Nephron progenitor cell (in vitro differentiated cells): ENCODE data around the gene P3H3.
A peak's percentile ranks its signal among the peaks of the same experiment; 100 is the strongest.

Source experiments
- DNase-seq: peaks from one replicate; pipeline ENCODE4 v3.0.0; 2021
- H3K27ac Mint-ChIP-seq: 2 replicates; pipeline ENCODE4 v1.8.0; 2021; ENCODE audit warnings: mild to moderate bottlenecking, moderate library complexity, mixed read lengths
- H3K27me3 Mint-ChIP-seq: 2 replicates; pipeline ENCODE4 v1.8.0; 2021; ENCODE audit warnings: mild to moderate bottlenecking, low read depth, mixed read lengths; ENCODE audit not compliant: poor library complexity
- H3K36me3 Mint-ChIP-seq: 2 replicates; pipeline ENCODE4 v1.8.0; 2021; ENCODE audit warnings: low read depth, mixed read lengths
- H3K4me1 Mint-ChIP-seq: 2 replicates; pipeline ENCODE4 v1.8.0; 2021; ENCODE audit warnings: mixed read lengths
- H3K4me3 Mint-ChIP-seq: 2 replicates; pipeline ENCODE4 v1.8.0; 2021; ENCODE audit warnings: mild to moderate bottlenecking, moderate library complexity, mixed read lengths
- H3K9me3 Mint-ChIP-seq: 2 replicates; pipeline ENCODE4 v1.8.0; 2021; ENCODE audit warnings: mild to moderate bottlenecking, moderate library complexity, mixed read lengths
- CTCF ChIP-seq: fragments of 200-600 bp; sonication (generic); IDR thresholded peaks from 2 replicates; pipeline ENCODE4 v1.5.0; 2021; ENCODE audit warnings: antibody characterized with exemption

The P3H3 gene

GRCh38 chr12:6827982-6828780, at the start of gene P3H3:
Gene P3H3, plus strand, starts transcription at chr12:6828407. Its CDS starts 34 bp downstream, at chr12:6828441.
- peak; percentile 53 for DNase-seq
- no peak for TF ChIP-seq CTCF
- Mint-ChIP-seq H3K9me3 (no peaks in the 10 kb centered on the region), H3K4me1 (peaks cover 75% of the 10 kb centered on the region), H3K27me3 (peaks cover 12% of the 10 kb centered on the region), H3K36me3 (peaks cover 30% of the 10 kb centered on the region), H3K27ac (peak within 1 kb of the TSS; percentile 99), H3K4me3 (peak within 1 kb of the TSS; percentile 99)

- no peaks in the 10 kb centered on the region for H3K9me3 Mint-ChIP-seq
- peaks cover 18% of the 10 kb centered on the region for H3K27me3 Mint-ChIP-seq
- H3K27ac Mint-ChIP-seq: peak overlapping the region; percentile 77
- peak; percentile 80 for TF ChIP-seq CTCF
- H3K4me1 Mint-ChIP-seq: peaks cover 65% of the 10 kb centered on the region
- peak overlapping the region; percentile 85 for H3K4me3 Mint-ChIP-seq
- DNase-seq: peak; percentile 98
- peaks cover 36% of the 10 kb centered on the region for H3K36me3 Mint-ChIP-seq
Measured at GRCh38 chr12:6778574-6779550, 49.3 kb upstream of the P3H3 start.

GRCh38 chr12:6779708-6780432, 48.3 kb upstream of the P3H3 start:
- Mint-ChIP-seq H3K27me3 (peaks cover 11% of the 10 kb centered on the region), H3K36me3 (peaks cover 32% of the 10 kb centered on the region), H3K4me3 (no peak overlapping the region), H3K9me3 (no peaks in the 10 kb centered on the region), H3K27ac (peak overlapping the region; percentile 39), H3K4me1 (peaks cover 62% of the 10 kb centered on the region)
- no peak for TF ChIP-seq CTCF
- DNase-seq: no peak

- Mint-ChIP-seq H3K27ac (no peak overlapping the region), H3K9me3 (no peaks in the 10 kb centered on the region)
Measured at GRCh38 chr12:6780573-6780972, 47.6 kb upstream of the P3H3 start.

More at GRCh38 chr12:6780573-6780972, 47.6 kb upstream of the P3H3 start:
- Mint-ChIP-seq H3K4me3 (no peak overlapping the region), H3K36me3 (peaks cover 25% of the 10 kb centered on the region), H3K4me1 (peaks cover 59% of the 10 kb centered on the region), H3K27me3 (peaks cover 9% of the 10 kb centered on the region)
- no peak for TF ChIP-seq CTCF
- no peak for DNase-seq
